Measurements from ENCODE around the gene KASH5. TPM values are rescaled to one million over a fixed set of nuclear protein-coding genes. Genes with fewer than 3 reads are reported as not detected.
A peak's percentile ranks its signal among the peaks of the same experiment; 100 is the strongest.

Gene KASH5
- 0.39 TPM in 1 of 2 replicates, not detected in the other for total RNA-seq (2021)
- long read RNA-seq, result 0 reads

GRCh38 chr19:49387936-49388372, at the start of gene KASH5:
TSS of gene KASH5 (plus strand) at chr19:49388249. CDS start at chr19:49390884, 2,635 bp downstream.
- DNase-seq, result no peak
- H4K8ac ChIP-seq (replicated peaks; ENCODE audit: insufficient read length, low read depth, low read length), result no peak within 1 kb of the TSS
- no peak within 1 kb of the TSS for H2AFZ ChIP-seq (ENCODE audit: low read length)
- H2BK20ac ChIP-seq (ENCODE audit: low read depth, low read length, poor library complexity, severe bottlenecking), result no peak within 1 kb of the TSS
- H3K79me2 ChIP-seq (ENCODE audit: insufficient read depth, low read length), result no peaks in the 10 kb centered on the region
- H4K5ac ChIP-seq (ENCODE audit: insufficient read length, low read depth, low read length), result no peak within 1 kb of the TSS
- H3K4me1 ChIP-seq (ENCODE audit: insufficient read depth, low read length), result no peaks in the 10 kb centered on the region
- H3K4me2 ChIP-seq (ENCODE audit: insufficient read depth, insufficient read length, low read length), result no peak within 1 kb of the TSS
- H3K4ac ChIP-seq (ENCODE audit: low read depth, low read length), result no peak within 1 kb of the TSS
- peaks cover 1 to 2% of the 10 kb centered on the region in 2 experiments; a peak in 2 of 5 replicates for H3K9me3 Mint-ChIP-seq
- no peak within 1 kb of the TSS for H2BK12ac ChIP-seq (ENCODE audit: insufficient read length, low read depth, low read length)
- H4K20me1 ChIP-seq (ENCODE audit: control insufficient read depth, insufficient read depth, insufficient read length), result no peaks in the 10 kb centered on the region
- no CpG with 5 or more reads among the region's 40 CpGs for WGBS (ENCODE audit: extremely low coverage, insufficient read length, low lambda C conversion rate)
- no peak within 1 kb of the TSS for H3K56ac ChIP-seq (ENCODE audit: insufficient read length, low read depth, low read length)
- peaks cover 4 to 16% of the 10 kb centered on the region in 2 experiments for H3K4me1 Mint-ChIP-seq
- no peak within 1 kb of the TSS for H3K9ac ChIP-seq (ENCODE audit: extremely low read depth, insufficient read length, low read length)
- no peak for TF ChIP-seq CTCF (conservative IDR thresholded peaks at IDR 0.05)
- H3K27ac Mint-ChIP-seq, result no peak within 1 kb of the TSS
- H2AK5ac ChIP-seq (ENCODE audit: insufficient read length, low read length), result no peak within 1 kb of the TSS
- H4K91ac ChIP-seq (ENCODE audit: insufficient read length, low read depth, low read length), result no peak within 1 kb of the TSS
- no peak within 1 kb of the TSS for H2BK120ac ChIP-seq (ENCODE audit: low read depth, low read length, poor library complexity, severe bottlenecking)
- no peak within 1 kb of the TSS for H3T11ph ChIP-seq (ENCODE audit: low read length)
- H2BK15ac ChIP-seq (ENCODE audit: low read depth, low read length), result no peak within 1 kb of the TSS
- H3K27me3 Mint-ChIP-seq (ENCODE audit: low read depth), result peaks cover 11% of the 10 kb centered on the region
- no peak within 1 kb of the TSS for H3K27ac ChIP-seq (ENCODE audit: insufficient read length, low read depth, low read length)
- no peaks in the 10 kb centered on the region for H3K9me3 ChIP-seq (ENCODE audit: control insufficient read depth, low read depth, low read length)
- no peaks in the 10 kb centered on the region for H3K27me3 ChIP-seq (ENCODE audit: insufficient read depth, low read length)
- no peak within 1 kb of the TSS for H3K14ac ChIP-seq (ENCODE audit: insufficient read depth, low read length)
- no peak within 1 kb of the TSS for H3K18ac ChIP-seq (ENCODE audit: insufficient read length, low read depth, low read length)
- H2BK5ac ChIP-seq (ENCODE audit: insufficient read length, low read length), result no peak within 1 kb of the TSS
- no peaks in the 10 kb centered on the region for H3K23me2 ChIP-seq (ENCODE audit: insufficient read length, low read depth, low read length, poor library complexity, severe bottlenecking)
- no peak within 1 kb of the TSS for H3K23ac ChIP-seq (ENCODE audit: insufficient read length, low read depth, low read length)
- peak within 1 kb of the TSS in 1 of 2 experiments; percentile 55; a peak in 1 of 5 replicates for H3K4me3 Mint-ChIP-seq
- no peaks in the 10 kb centered on the region for H3K79me1 ChIP-seq (ENCODE audit: insufficient read depth, low read depth, low read length, poor library complexity, severe bottlenecking)
- 0 out of 7 replicates have a peak, but pooled peaks cover 0 to 1% (median 0%) of the 10 kb centered on the region in 3 experiments for H3K36me3 Mint-ChIP-seq (ENCODE audit: insufficient read depth in 1 of 3, low read depth in 3 of 3)
